Activated naive CD4-positive, alpha-beta T cell treated with anti-CD3 and anti-CD28 coated beads for 36 hours (primary cell): ENCODE results near the gene PI4KB. TPM values are rescaled to one million over a fixed set of nuclear protein-coding genes. Genes with fewer than 3 reads are reported as not detected.

Experiments used
- CTCF ChIA-PET: fragments of 350-600 bp; sonication (Branson Sonifier 250); formaldehyde crosslinking; loops from one replicate; lab custom pipeline; 2021; ENCODE audit warnings: antibody characterized with exemption; lab: Charles Lee
- DNase-seq: peaks from one replicate; pipeline ENCODE4 v3.0.0-alpha.2; 2020
- H3K27ac Mint-ChIP-seq: one replicate; pipeline ENCODE4 v1.8.0; 2021; ENCODE audit warnings: mild to moderate bottlenecking, mixed read lengths
- H3K27me3 Mint-ChIP-seq: one replicate; pipeline ENCODE4 v1.8.0; 2021; ENCODE audit warnings: low read depth, mixed read lengths
- H3K36me3 Mint-ChIP-seq: one replicate; pipeline ENCODE4 v1.8.0; 2021; ENCODE audit warnings: low read depth, mixed read lengths
- H3K4me1 Mint-ChIP-seq: one replicate; pipeline ENCODE4 v1.8.0; 2021; ENCODE audit warnings: low read depth, mixed read lengths
- H3K4me3 Mint-ChIP-seq: one replicate; pipeline ENCODE4 v1.8.0; 2021; ENCODE audit warnings: mild to moderate bottlenecking, moderate library complexity, mixed read lengths
- H3K9me3 Mint-ChIP-seq: one replicate; pipeline ENCODE4 v1.8.0; 2021; ENCODE audit warnings: mixed read lengths
- intact Hi-C: fragments of 100-400 bp; cut with micrococcal nuclease; formaldehyde crosslinking; loops from one replicate; pipeline ENCODE4 v1.15.1; 2023
- total RNA-seq, 2 experiments: library from RNA; stranded (reverse); gene quantifications; one replicate each; pipeline ENCODE4 v1.2.3, GENCODE V29; 2021

The PI4KB gene
- total RNA-seq, 2 experiments from 2014 or later = 64.1 to 69.2 TPM

GRCh38 chr1:151259351-151259750 is 67.9 kb downstream of the PI4KB start:
- H3K27me3 Mint-ChIP-seq = peaks cover 2% of the 10 kb centered on the region
- peaks cover 21% of the 10 kb centered on the region for H3K36me3 Mint-ChIP-seq
- intact Hi-C loops = no loop called here
- no peaks in the 10 kb centered on the region for H3K9me3 Mint-ChIP-seq
- no peak overlapping the region for H3K4me3 Mint-ChIP-seq
- DNase-seq = no peak
- H3K4me1 Mint-ChIP-seq = peaks cover 32% of the 10 kb centered on the region
- CTCF ChIA-PET = no interaction called here
- no peak overlapping the region for H3K27ac Mint-ChIP-seq

GRCh38 chr1:151255381-151255780 is 71.8 kb downstream of the PI4KB start:
- Mint-ChIP-seq H3K27ac (peak overlapping the region; percentile 92), H3K9me3 (no peaks in the 10 kb centered on the region), H3K4me3 (peak overlapping the region; percentile 95), H3K4me1 (peaks cover 34% of the 10 kb centered on the region), H3K27me3 (peaks cover 2% of the 10 kb centered on the region), H3K36me3 (peaks cover 15% of the 10 kb centered on the region)
- CTCF ChIA-PET = interaction anchor here (1.0 to 1.8 kb wide), 3 partner anchors 57 to 156 kb away, joined by 3 to 4 read pairs (median 3); partner anchors contain the start of gene PIP5K1A
- DNase-seq = peak; percentile 19
- intact Hi-C loops = loop anchor here (1.0 kb wide), 1 partner anchor 22 kb away; no protein-coding TSS in a partner anchor

- Mint-ChIP-seq H3K27me3 (peaks cover 2% of the 10 kb centered on the region), H3K4me3 (peak within 1 kb of the TSS; percentile 95), H3K4me1 (peaks cover 31% of the 10 kb centered on the region), H3K9me3 (no peaks in the 10 kb centered on the region), H3K36me3 (peaks cover 15% of the 10 kb centered on the region), H3K27ac (peak within 1 kb of the TSS; percentile 92)
- intact Hi-C loops = loop anchor here (1.0 kb wide), 6 partner anchors 23 to 357 kb away; partner anchors contain the start of genes PIP5K1A, RFX5 and VPS72
- CTCF ChIA-PET = interaction anchor here (0.9 to 1.8 kb wide), 6 partner anchors 27 to 183 kb away, joined by 3 to 4 read pairs (median 3); partner anchors contain the start of genes PIP5K1A and ZNF687
- peak; percentile 97 for DNase-seq
These were observed 72.7 kb downstream of the PI4KB start, which contains the start of gene PSMD4 for GRCh38 chr1:151254217-151255213. TSS of gene PSMD4 (plus strand) at chr1:151254734. CDS start at chr1:151254783, 49 bp downstream.

- H3K27ac Mint-ChIP-seq = no peak overlapping the region
- H3K27me3 Mint-ChIP-seq = peaks cover 2% of the 10 kb centered on the region
- intact Hi-C loops = loop anchor here (1.0 kb wide), 4 partner anchors 56 to 228 kb away; partner anchors contain the start of gene TNFAIP8L2
- no peak overlapping the region for H3K4me3 Mint-ChIP-seq
- DNase-seq = peak; percentile 81
- CTCF ChIA-PET = interaction anchor here (0.6 to 2.1 kb wide), 28 partner anchors 8 to 227 kb away, joined by 3 to 23 read pairs (median 4); partner anchors contain the start of gene TNFAIP8L2
- peaks cover 17% of the 10 kb centered on the region for H3K4me1 Mint-ChIP-seq
- H3K36me3 Mint-ChIP-seq = peaks cover 18% of the 10 kb centered on the region
- H3K9me3 Mint-ChIP-seq = no peaks in the 10 kb centered on the region
These were observed 75.4 kb downstream of the PI4KB start for GRCh38 chr1:151251656-151252470.

- intact Hi-C loops = no loop called here
- H3K27me3 Mint-ChIP-seq = no peaks in the 10 kb centered on the region
- no peak overlapping the region for H3K27ac Mint-ChIP-seq
- no peaks in the 10 kb centered on the region for H3K9me3 Mint-ChIP-seq
- CTCF ChIA-PET = interaction anchor here (0.6 kb wide), 1 partner anchor 85 kb away, joined by 3 read pairs; no protein-coding TSS in a partner anchor
- H3K36me3 Mint-ChIP-seq = peaks cover 35% of the 10 kb centered on the region
- no peaks in the 10 kb centered on the region for H3K4me1 Mint-ChIP-seq
- DNase-seq = no peak
- no peak overlapping the region for H3K4me3 Mint-ChIP-seq
These were observed 80.4 kb downstream of the PI4KB start for GRCh38 chr1:151246786-151247185.

GRCh38 chr1:151243683-151244216 is 83.5 kb downstream of the PI4KB start:
- Mint-ChIP-seq H3K9me3 (no peaks in the 10 kb centered on the region), H3K4me3 (no peak overlapping the region), H3K4me1 (no peaks in the 10 kb centered on the region), H3K36me3 (peaks cover 41% of the 10 kb centered on the region), H3K27me3 (no peaks in the 10 kb centered on the region), H3K27ac (no peak overlapping the region)
- DNase-seq = no peak
- CTCF ChIA-PET = interaction anchor here (1.0 to 1.3 kb wide), 2 partner anchors 8 to 36 kb away, joined by 3 read pairs; no protein-coding TSS in a partner anchor
- intact Hi-C loops = no loop called here

- H3K36me3 Mint-ChIP-seq = peaks cover 38% of the 10 kb centered on the region
- CTCF ChIA-PET = interaction anchor here (0.6 to 1.3 kb wide), 3 partner anchors 9 to 51 kb away, joined by 3 to 4 read pairs (median 4); no protein-coding TSS in a partner anchor
- intact Hi-C loops = no loop called here
These were observed 84.8 kb downstream of the PI4KB start for GRCh38 chr1:151242442-151242841.

More at GRCh38 chr1:151242442-151242841, 84.8 kb downstream of the PI4KB start:
- Mint-ChIP-seq H3K27me3 (no peaks in the 10 kb centered on the region), H3K4me1 (no peaks in the 10 kb centered on the region), H3K27ac (peak overlapping the region; percentile 33), H3K4me3 (no peak overlapping the region), H3K9me3 (no peaks in the 10 kb centered on the region)
- DNase-seq = no peak

Other genes starting within 250 kb of the PI4KB start
- gene SEMA6C, start 180.8 kb downstream of the PI4KB start, total RNA-seq = 1 to 10 TPM; 1.5 to 1.6 TPM
- 10 to 100 TPM in 1 of 2 experiments, 1 to 10 TPM in 1; 9.6 to 10.5 TPM for gene TNFAIP8L2, start 170.8 kb downstream of the PI4KB start, total RNA-seq
- 1 to 10 TPM; 4.5 to 4.8 TPM for gene LYSMD1, start 161.5 kb downstream of the PI4KB start, total RNA-seq
- 10 to 100 TPM; 60.5 to 64.2 TPM for gene SCNM1, start 161.3 kb downstream of the PI4KB start, total RNA-seq
- gene TMOD4, start 151.4 kb downstream of the PI4KB start, total RNA-seq = 1 to 10 TPM in 1 of 2 experiments, under 1 TPM in 1; 0.98 to 1.1 TPM
- gene VPS72, start 137.2 kb downstream of the PI4KB start, total RNA-seq = 10 to 100 TPM; 49.8 to 56.9 TPM
- 10 to 100 TPM; 72.6 to 82.5 TPM for gene PIP5K1A, start 128.9 kb downstream of the PI4KB start, total RNA-seq
- 100 to 1,000 TPM; 167 to 192 TPM for gene PSMD4, start 72.7 kb downstream of the PI4KB start, total RNA-seq
- gene ZNF687, start 45.1 kb downstream of the PI4KB start, total RNA-seq = 10 to 100 TPM; 20.9 to 22.0 TPM
- gene RFX5, start 19.8 kb upstream of the PI4KB start, total RNA-seq = 10 to 100 TPM; 62.3 to 63.4 TPM
- not detected for gene SELENBP1, start 45.3 kb upstream of the PI4KB start, total RNA-seq
- gene PSMB4, start 72.2 kb upstream of the PI4KB start, total RNA-seq = 100 to 1,000 TPM; 394 to 398 TPM
- gene POGZ, start 132.1 kb upstream of the PI4KB start, total RNA-seq = 10 to 100 TPM; 69.7 to 73.7 TPM
- gene CGN, start 184.0 kb upstream of the PI4KB start, total RNA-seq = 1 to 10 TPM in 1 of 2 experiments, under 1 TPM in 1; 0.62 to 1.5 TPM
- 1 to 10 TPM; 2.3 to 2.8 TPM for gene TUFT1, start 212.9 kb upstream of the PI4KB start, total RNA-seq